HepG2 (cell line): ENCODE measurements around the gene CTLA4. TPM values are rescaled to one million over a fixed set of nuclear protein-coding genes. Genes with fewer than 3 reads are reported as not detected.
A peak's percentile ranks its signal among the peaks of the same experiment; 100 is the strongest.

ENCODE experiments used
- ATAC-seq: fragments of 200-7000 bp; cut with Tn5 transposase; 3 replicates; pipeline ENCODE4 v1.9.1; 2020; ENCODE audit warnings: mild to moderate bottlenecking, moderate library complexity
- BruUV-seq: library from RNA; stranded (reverse); fragments of 400-500 nt; replicated peaks from 2 replicates; lab custom pipeline; 2021; lab: Mats Ljungman, UMichigan
- CTCF ChIA-PET: fragments of 300-600 bp; formaldehyde crosslinking; extraction: SDS; loops from one replicate; lab custom pipeline; 2021; ENCODE audit warnings: low total read pairs, inconsistent platforms, low intra/inter-chr PET ratio; lab: Yijun Ruan, JAX
- POLR2A ChIA-PET: fragments of 350-600 bp; sonication (Branson Sonifier 250); formaldehyde crosslinking; loops from one replicate; lab custom pipeline; 2020; ENCODE audit warnings: antibody characterized with exemption, inconsistent platforms; lab: Yijun Ruan, JAX
- DNase-seq: peaks from one replicate; pipeline ENCODE4 v3.0.0-alpha.2; 2015; ENCODE audit warnings: low spot score
- FAIRE-seq: peaks from 3 replicates; lab custom pipeline; 2011; peaks lifted over from hg19 to GRCh38; lab: Jason Lieb, UNC
- H2AFZ ChIP-seq: one replicate; pipeline ENCODE4 v1.6.1; 2011; ENCODE audit warnings: low read length, inconsistent platforms
- H3K27ac ChIP-seq: fragments of 300-600 bp; 3 replicates; pipeline ENCODE4 v1.8.0; 2011; ENCODE audit warnings: mixed run types, mild to moderate bottlenecking, mixed read lengths, low read length, inconsistent platforms; ENCODE audit not compliant: insufficient read depth; ENCODE audit errors: extremely low read length
- H3K27me3 ChIP-seq, 2 experiments: fragments of 200-600 bp in 1 of 2; 2 replicates in 1 of 2; 3 replicates in 1 of 2; pipeline versions ENCODE4 v1.6.0 to v1.8.0; 2011; ENCODE audit warnings: low read length in 2 of 2, mild to moderate bottlenecking in 2 of 2, moderate library complexity in 2 of 2, inconsistent platforms in 1 of 2; ENCODE audit not compliant: insufficient read depth in 2 of 2, control insufficient read depth in 1 of 2
- H3K36me3 ChIP-seq, 2 experiments: fragments of 200-600 bp in 1 of 2; replicated peaks in 1 of 2; 2 replicates in 1 of 2; 3 replicates in 1 of 2; pipeline versions ENCODE4 v1.5.1 to v1.8.0; 2011; ENCODE audit warnings: low read length in 2 of 2, inconsistent platforms in 1 of 2; ENCODE audit not compliant: insufficient read depth in 2 of 2, control insufficient read depth in 1 of 2
- H3K4me1 ChIP-seq: 2 replicates; pipeline ENCODE4 v1.5.1; 2012; ENCODE audit warnings: low read length, inconsistent platforms; ENCODE audit not compliant: insufficient read depth
- H3K4me2 ChIP-seq: 2 replicates; pipeline ENCODE4 v1.6.0; 2011; ENCODE audit warnings: low read depth, low read length, inconsistent platforms
- H3K4me3 ChIP-seq, 3 experiments: fragments of 200-600 bp in 1 of 3; sonication (generic), shearing (Covaris generic) in 1 of 3; replicated peaks in 1 of 3; 2 replicates each; pipeline ENCODE4 v1.5.1; 2011 to 2016; ENCODE audit warnings: low read length in 3 of 3, inconsistent platforms in 2 of 3, low read depth in 2 of 3, mild to moderate bottlenecking in 2 of 3, control low read depth in 1 of 3, mixed read lengths in 1 of 3; ENCODE audit not compliant: insufficient read depth in 1 of 3
- H3K79me2 ChIP-seq: one replicate; pipeline ENCODE4 v1.6.1; 2011; ENCODE audit warnings: low read length, inconsistent platforms; ENCODE audit not compliant: insufficient read depth
- H3K9ac ChIP-seq: 2 replicates; pipeline ENCODE4 v1.6.0; 2011; ENCODE audit warnings: mild to moderate bottlenecking, low read depth, low read length, inconsistent platforms; ENCODE audit not compliant: insufficient read depth
- H3K9me3 ChIP-seq: 2 replicates; pipeline ENCODE4 v1.5.1; 2012; ENCODE audit warnings: mild to moderate bottlenecking, low read length
- H4K20me1 ChIP-seq: 2 replicates; pipeline ENCODE4 v1.6.0; 2011; ENCODE audit warnings: inconsistent platforms, mild to moderate bottlenecking, low read length, moderate library complexity; ENCODE audit not compliant: insufficient read depth
- FOXO4 ChIP-seq: sonication (generic); formaldehyde crosslinking; conservative IDR thresholded peaks from 2 replicates; pipeline ENCODE4 v1.8.1; 2023; ENCODE audit warnings: missing genetic modification reagents
- IRF9 ChIP-seq: sonication (generic); formaldehyde crosslinking; IDR thresholded peaks from 2 replicates; pipeline ENCODE4 v1.8.0; 2022; ENCODE audit warnings: missing genetic modification reagents, mild to moderate bottlenecking, borderline replicate concordance
- MAFF ChIP-seq: IDR thresholded peaks from 2 replicates; pipeline ENCODE4 v1.6.1; 2011; ENCODE audit warnings: low read depth, low read length, improper control_type of control experiment
- MAFK ChIP-seq, 2 experiments: IDR thresholded peaks in 1 of 2; conservative IDR thresholded peaks in 1 of 2; 2 replicates each; pipeline ENCODE4 v1.6.1; 2011; ENCODE audit warnings: improper control_type of control experiment in 2 of 2, low read length in 2 of 2
- MAX ChIP-seq: IDR thresholded peaks from 2 replicates; pipeline ENCODE4 v1.6.1; 2012; ENCODE audit warnings: inconsistent platforms
- MZF1 ChIP-seq: sonication (generic); formaldehyde crosslinking; IDR thresholded peaks from 2 replicates; pipeline ENCODE4 v1.8.1; 2023; ENCODE audit warnings: mild to moderate bottlenecking, missing genetic modification reagents, borderline replicate concordance
- PAWR ChIP-seq: sonication (generic); formaldehyde crosslinking; IDR thresholded peaks from 2 replicates; pipeline ENCODE4 v1.4.0; 2020; ENCODE audit warnings: missing genetic modification reagents, mild to moderate bottlenecking, borderline replicate concordance
- ZFP90 ChIP-seq: sonication (generic); formaldehyde crosslinking; IDR thresholded peaks from 2 replicates; pipeline ENCODE4 v1.8.0; 2022; ENCODE audit warnings: missing genetic modification reagents, mild to moderate bottlenecking, inconsistent platforms, borderline replicate concordance
- ZFP91 ChIP-seq: sonication (generic); formaldehyde crosslinking; IDR thresholded peaks from 2 replicates; pipeline ENCODE4 v1.9.0; 2022; ENCODE audit warnings: missing genetic modification reagents, mild to moderate bottlenecking, borderline replicate concordance
- ZNF543 ChIP-seq: sonication (generic); formaldehyde crosslinking; IDR thresholded peaks from 2 replicates; pipeline ENCODE4 v1.4.0; 2020; ENCODE audit warnings: mild to moderate bottlenecking, missing genetic modification reagents
- ZNF780A ChIP-seq: sonication (generic); formaldehyde crosslinking; IDR thresholded peaks from 2 replicates; pipeline ENCODE4 v1.8.0; 2022; ENCODE audit warnings: mild to moderate bottlenecking, missing genetic modification reagents, moderate library complexity
- ZNF83 ChIP-seq: sonication (generic); formaldehyde crosslinking; IDR thresholded peaks from 2 replicates; pipeline ENCODE4 v1.4.0; 2020; ENCODE audit warnings: missing genetic modification reagents, mild to moderate bottlenecking, borderline replicate concordance
- ZSCAN29 ChIP-seq: sonication (generic); formaldehyde crosslinking; conservative IDR thresholded peaks from 2 replicates; pipeline ENCODE4 v1.4.0; 2020; ENCODE audit warnings: mild to moderate bottlenecking, missing genetic modification reagents
- WGBS: methylation state at CpG from one replicate; pipeline ENCODE4 v1.1.6; 2017; ENCODE audit warnings: low lambda C conversion rate; 5-methylcytosine and 5-hydroxymethylcytosine counted together
- in situ Hi-C: cut with HindIII; loops from 2 replicates; pipeline ENCODE4 v1.10.0; 2017; ENCODE audit warnings: low pct_unique_long_range_greater_than_20kb; ENCODE audit not compliant: extremely low pct_ligation_motif_present
- intact Hi-C: fragments of 100-400 bp; cut with micrococcal nuclease; formaldehyde crosslinking; loops from one replicate; pipeline ENCODE4 v1.10.0; 2022; ENCODE audit not compliant: unreplicated experiment
- polyA plus RNA-seq, 8 experiments: library from polyadenylated mRNA; depleted of rRNA in 3 of 8; stranded (reverse) in 7 of 8; unstranded in 1 of 8; fragments of >200 nt; fragmentation: Illumina TruSeq in 4 of 8; extraction: Trizol in 4 of 8; gene quantifications; 2 replicates each; pipeline versions ENCODE4 v1.2.1 to v1.2.3, GENCODE V29; 2011 to 2016; ENCODE audit warnings: low read depth in 4 of 8, missing spikeins in 1 of 8, mixed read lengths in 1 of 8; ENCODE audit not compliant: insufficient read depth in 1 of 8
- total RNA-seq, 5 experiments: library from RNA; depleted of rRNA; stranded (reverse); fragments of >200 nt; fragmentation: Illumina TruSeq; extraction: Trizol; gene quantifications; 2 replicates each; pipeline ENCODE4 v1.2.3, GENCODE V29; 2016; ENCODE audit warnings: low read depth in 1 of 5

CTLA4 gene
- total and polyA plus RNA-seq, 2 of the 13 experiments (the other 11 are each of a cell fraction or from before 2014, with no cell fraction given): 0.16 TPM; not detected in 1

- Histone ChIP-seq H3K4me1 (no peaks in the 10 kb centered on the region), H2AFZ (no peak overlapping the region), H3K79me2 (no peaks in the 10 kb centered on the region), H3K4me2 (no peak overlapping the region)
- TF ChIP-seq MAFK (conservative IDR thresholded peaks at IDR 0.05 in 1 of 2, IDR thresholded peaks at IDR 0.05 in 1 of 2; ENCODE audit: low read length in 2 of 2) (peak; percentile 70; a peak in 3 of 4 replicates), MAFF (peak; percentile 59; the same call in 1 of the 2 replicates), ZNF83 (CRISPR knock-in tag) (no peak)
- TF ChIP-seq, all 625 proteins: peak for 2
- DNase-seq (no peak), FAIRE-seq (no peak), ATAC-seq (no peak)
- no TSS peak for BruUV-seq
- ChIA-PET POLR2A (no interaction called here), CTCF (no interaction called here)
- no peaks in the 10 kb centered on the region for H4K20me1 ChIP-seq
- WGBS: 18% methylated on average over 4 of the region's 4 CpGs
- intact Hi-C loops (no loop called here), in situ Hi-C loops (no loop called here)
- H3K36me3 ChIP-seq: no peaks in the 10 kb centered on the region
- no peaks in the 10 kb centered on the region for H3K9me3 ChIP-seq
- no peak overlapping the region for H3K9ac ChIP-seq
- H3K27ac ChIP-seq: no peak overlapping the region
- H3K4me3 ChIP-seq: no peak overlapping the region
- peaks cover 0 to 6% of the 10 kb centered on the region in 2 experiments; a peak in 1 of 5 replicates for H3K27me3 ChIP-seq
Measured at GRCh38 chr2:203861197-203861596, 6.4 kb upstream of the CTLA4 start.

GRCh38 chr2:203861607-203862006, 6.0 kb upstream of the CTLA4 start:
- Histone ChIP-seq H3K9ac (no peak overlapping the region), H3K4me1 (no peaks in the 10 kb centered on the region), H3K36me3 (no peaks in the 10 kb centered on the region), H3K27me3 (peaks cover 0 to 8% of the 10 kb centered on the region in 2 experiments; a peak in 2 of 5 replicates), H2AFZ (no peak overlapping the region), H3K9me3 (no peaks in the 10 kb centered on the region), H3K27ac (no peak overlapping the region), H4K20me1 (no peaks in the 10 kb centered on the region), H3K79me2 (no peaks in the 10 kb centered on the region), H3K4me3 (no peak overlapping the region), H3K4me2 (no peak overlapping the region)
- ChIA-PET CTCF (no interaction called here), POLR2A (no interaction called here)
- ATAC-seq: no peak
- BruUV-seq: no TSS peak
- WGBS: 50% methylated on average over 1 of the region's 1 CpG
- TF ChIP-seq MZF1 (CRISPR knock-in tag) (no peak), PAWR (CRISPR knock-in tag) (no peak), ZFP91 (CRISPR knock-in tag) (no peak), MAX (no peak), ZNF543 (no peak), FOXO4 (CRISPR knock-in tag) (no peak), ZFP90 (no peak), ZSCAN29 (CRISPR knock-in tag) (no peak), IRF9 (CRISPR knock-in tag) (no peak), ZNF780A (no peak)
- DNase-seq: no peak
- FAIRE-seq: no peak
- intact Hi-C loops (no loop called here), in situ Hi-C loops (no loop called here)
